ENCODE measurements around the gene THEMIS.

GRCh38 chr6:127816643-127817042 is 84.2 kb downstream of the THEMIS start:
- TF ChIP-seq, protein P1, sequence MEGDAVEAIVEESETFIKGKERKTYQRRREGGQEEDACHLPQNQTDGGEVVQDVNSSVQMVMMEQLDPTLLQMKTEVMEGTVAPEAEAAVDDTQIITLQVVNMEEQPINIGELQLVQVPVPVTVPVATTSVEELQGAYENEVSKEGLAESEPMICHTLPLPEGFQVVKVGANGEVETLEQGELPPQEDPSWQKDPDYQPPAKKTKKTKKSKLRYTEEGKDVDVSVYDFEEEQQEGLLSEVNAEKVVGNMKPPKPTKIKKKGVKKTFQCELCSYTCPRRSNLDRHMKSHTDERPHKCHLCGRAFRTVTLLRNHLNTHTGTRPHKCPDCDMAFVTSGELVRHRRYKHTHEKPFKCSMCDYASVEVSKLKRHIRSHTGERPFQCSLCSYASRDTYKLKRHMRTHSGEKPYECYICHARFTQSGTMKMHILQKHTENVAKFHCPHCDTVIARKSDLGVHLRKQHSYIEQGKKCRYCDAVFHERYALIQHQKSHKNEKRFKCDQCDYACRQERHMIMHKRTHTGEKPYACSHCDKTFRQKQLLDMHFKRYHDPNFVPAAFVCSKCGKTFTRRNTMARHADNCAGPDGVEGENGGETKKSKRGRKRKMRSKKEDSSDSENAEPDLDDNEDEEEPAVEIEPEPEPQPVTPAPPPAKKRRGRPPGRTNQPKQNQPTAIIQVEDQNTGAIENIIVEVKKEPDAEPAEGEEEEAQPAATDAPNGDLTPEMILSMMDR (IDR thresholded peaks at IDR 0.05), result no peak
- TF ChIP-seq POLR2A (IDR thresholded peaks at IDR 0.05), result no peak

Data from lower leg skin (tissue), 3 donors.